ENCODE measurements around the gene WNT16. TPM values are rescaled to one million over a fixed set of nuclear protein-coding genes. Genes with fewer than 3 reads are reported as not detected.

The WNT16 gene, protein sequence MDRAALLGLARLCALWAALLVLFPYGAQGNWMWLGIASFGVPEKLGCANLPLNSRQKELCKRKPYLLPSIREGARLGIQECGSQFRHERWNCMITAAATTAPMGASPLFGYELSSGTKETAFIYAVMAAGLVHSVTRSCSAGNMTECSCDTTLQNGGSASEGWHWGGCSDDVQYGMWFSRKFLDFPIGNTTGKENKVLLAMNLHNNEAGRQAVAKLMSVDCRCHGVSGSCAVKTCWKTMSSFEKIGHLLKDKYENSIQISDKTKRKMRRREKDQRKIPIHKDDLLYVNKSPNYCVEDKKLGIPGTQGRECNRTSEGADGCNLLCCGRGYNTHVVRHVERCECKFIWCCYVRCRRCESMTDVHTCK
- total RNA-seq: not detected

DNA sequence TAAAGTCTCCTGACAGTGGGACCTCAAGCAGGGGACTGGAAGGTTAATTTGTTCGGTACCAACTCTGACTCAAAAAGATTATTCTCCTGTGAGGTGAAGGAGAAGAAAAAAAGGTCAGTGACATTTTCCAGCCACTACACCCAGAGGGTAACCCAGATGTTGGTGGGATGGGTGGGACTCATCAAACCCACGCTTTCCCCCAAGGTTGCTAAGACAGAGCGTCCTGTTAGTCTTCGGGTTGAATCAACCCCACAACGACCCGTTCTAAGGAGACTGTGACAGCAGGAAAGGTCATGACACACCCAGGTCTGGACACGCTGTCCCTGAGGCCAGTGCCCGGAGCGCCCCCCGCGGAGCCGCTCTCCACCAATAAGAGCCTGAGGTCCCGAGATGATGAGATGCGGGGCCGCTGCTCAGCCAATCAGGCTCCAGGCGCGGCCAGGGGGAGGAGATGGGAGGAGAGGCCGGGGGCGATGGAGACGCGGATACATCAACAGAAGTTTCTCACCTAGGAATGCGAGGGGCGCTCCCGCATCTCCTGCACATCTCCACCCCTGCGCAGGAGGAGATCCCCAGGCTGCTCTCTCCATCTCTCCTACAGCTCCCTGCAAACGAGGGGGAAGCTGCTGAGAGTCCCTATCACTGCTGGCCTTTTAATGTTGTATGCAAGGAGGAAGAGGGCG lies at the start of gene WNT16:
Gene WNT16, plus strand, starts transcription at position 493 of the 683 bp plus-strand sequence. CDS start 293 bp downstream, outside the sequence.
- TF ChIP-seq, protein P1, sequence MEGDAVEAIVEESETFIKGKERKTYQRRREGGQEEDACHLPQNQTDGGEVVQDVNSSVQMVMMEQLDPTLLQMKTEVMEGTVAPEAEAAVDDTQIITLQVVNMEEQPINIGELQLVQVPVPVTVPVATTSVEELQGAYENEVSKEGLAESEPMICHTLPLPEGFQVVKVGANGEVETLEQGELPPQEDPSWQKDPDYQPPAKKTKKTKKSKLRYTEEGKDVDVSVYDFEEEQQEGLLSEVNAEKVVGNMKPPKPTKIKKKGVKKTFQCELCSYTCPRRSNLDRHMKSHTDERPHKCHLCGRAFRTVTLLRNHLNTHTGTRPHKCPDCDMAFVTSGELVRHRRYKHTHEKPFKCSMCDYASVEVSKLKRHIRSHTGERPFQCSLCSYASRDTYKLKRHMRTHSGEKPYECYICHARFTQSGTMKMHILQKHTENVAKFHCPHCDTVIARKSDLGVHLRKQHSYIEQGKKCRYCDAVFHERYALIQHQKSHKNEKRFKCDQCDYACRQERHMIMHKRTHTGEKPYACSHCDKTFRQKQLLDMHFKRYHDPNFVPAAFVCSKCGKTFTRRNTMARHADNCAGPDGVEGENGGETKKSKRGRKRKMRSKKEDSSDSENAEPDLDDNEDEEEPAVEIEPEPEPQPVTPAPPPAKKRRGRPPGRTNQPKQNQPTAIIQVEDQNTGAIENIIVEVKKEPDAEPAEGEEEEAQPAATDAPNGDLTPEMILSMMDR (IDR thresholded peaks at IDR 0.05; ENCODE audit: low read depth): no peak

DNA sequence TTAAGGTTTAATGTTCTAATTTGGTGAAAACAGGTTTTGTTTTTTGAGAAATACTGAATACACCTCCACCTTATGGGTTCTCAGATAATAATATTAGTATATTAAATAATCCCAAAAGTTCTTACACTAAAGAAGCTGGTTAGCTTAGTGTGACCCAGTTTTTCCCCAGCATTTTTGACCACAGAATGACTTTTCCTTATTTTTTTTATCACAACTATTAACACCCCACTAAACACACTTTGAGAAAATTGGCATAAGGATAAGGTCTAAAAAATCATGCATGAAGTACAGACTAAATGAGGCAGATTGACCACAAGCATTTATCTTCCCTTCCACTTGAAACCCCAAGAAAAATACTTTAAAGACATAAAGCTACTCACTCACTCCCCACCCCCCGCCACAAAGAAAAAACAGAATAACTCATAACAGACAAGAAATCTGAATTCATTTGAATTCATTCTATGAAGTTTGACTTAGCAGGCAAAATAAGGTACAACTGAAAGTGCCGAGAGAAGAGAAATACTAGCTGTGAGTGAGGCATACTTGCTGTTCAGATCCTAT lies 49.7 kb upstream of the WNT16 start:
- TF ChIP-seq, protein P1 (IDR thresholded peaks at IDR 0.05; ENCODE audit: low read depth): no peak

DNA sequence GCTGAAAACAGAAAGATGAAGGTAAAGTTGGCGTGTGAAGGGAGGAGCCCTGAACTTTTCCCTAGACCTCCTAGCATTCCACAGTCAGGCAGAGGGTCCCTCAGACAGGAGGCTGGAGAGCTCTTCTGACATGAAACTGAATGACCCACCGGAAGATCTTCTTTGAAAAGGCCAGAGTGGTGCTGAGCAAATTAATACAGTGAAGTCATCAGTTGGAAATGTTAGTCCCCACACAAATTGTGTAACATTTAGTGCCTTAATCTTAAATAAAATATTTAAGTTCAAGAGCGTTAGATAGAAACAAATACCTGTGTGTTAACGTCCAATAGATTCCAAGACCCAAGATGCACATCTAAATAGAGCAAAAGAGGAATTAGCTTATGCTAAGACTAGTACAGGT lies 49.0 kb upstream of the WNT16 start:
- TF ChIP-seq, protein P1 (IDR thresholded peaks at IDR 0.05; ENCODE audit: low read depth): no peak

DNA sequence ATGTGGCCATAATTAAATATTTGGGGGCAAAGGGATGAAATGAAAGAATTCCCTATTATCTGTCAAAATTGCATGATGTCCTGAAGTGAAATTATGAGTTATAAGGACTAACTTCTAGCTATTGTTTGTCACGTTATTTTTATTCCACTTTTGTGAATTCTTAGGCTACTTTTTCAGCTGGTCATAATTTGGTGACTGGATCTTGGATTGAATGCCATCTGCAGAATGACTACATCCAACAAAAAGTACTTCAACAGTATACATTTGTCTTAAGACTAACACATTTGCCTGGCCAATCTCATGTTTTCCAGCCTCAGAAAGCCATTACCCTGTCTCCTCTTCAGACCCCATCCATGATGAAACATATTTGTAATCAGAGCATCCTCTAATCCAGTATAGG lies 48.1 kb upstream of the WNT16 start:
- TF ChIP-seq, protein P1 (IDR thresholded peaks at IDR 0.05; ENCODE audit: low read depth): no peak

DNA sequence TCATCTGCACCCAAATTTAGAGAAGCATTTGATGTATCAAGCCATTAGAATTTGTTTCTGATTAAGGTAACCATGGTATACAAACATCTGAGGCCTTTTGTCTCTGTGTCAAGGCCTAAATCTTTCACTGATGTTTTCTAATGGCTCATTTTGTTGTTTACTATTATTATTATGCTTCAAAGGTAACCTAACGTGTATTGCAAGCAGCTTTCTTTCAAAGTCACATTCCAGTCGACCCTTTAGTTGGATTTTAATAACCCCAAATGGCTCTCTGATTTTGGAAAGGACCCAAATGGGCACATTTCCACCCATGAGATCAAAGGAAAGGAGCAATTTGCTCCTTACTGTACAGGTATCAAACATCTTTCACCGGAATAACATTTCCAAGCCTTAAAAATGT lies 46.7 kb upstream of the WNT16 start:
- TF ChIP-seq, protein P1 (IDR thresholded peaks at IDR 0.05; ENCODE audit: low read depth): no peak

DNA sequence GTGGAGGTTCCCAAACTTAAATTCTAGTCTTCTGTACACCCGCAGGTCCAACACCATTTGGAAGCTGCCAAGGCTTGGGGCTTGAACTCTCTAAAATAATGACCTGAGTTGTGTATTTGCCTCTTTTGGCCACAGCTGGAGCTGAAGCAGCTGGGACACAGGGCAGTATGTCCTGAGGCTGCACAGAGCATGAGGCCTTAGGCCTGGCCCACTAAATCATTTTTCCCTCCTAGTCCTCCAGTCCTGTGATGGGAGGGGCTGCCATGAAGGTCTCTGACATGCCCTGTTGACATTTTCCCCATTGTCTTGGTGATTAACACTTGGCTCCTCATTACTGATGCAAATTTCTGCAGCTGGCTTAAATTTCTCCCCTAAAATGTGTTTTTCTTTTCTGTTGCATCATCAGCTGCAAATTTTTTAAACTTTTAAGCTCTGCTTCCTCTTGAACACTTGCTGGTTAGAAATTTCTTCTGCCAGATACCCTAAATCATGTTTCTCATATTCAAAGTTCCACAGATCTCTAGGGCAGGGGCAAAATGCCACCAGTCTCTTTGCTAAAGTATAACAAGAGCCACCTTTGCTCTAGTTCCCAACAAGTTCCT lies 43.6 kb upstream of the WNT16 start:
- TF ChIP-seq, protein P1 (IDR thresholded peaks at IDR 0.05; ENCODE audit: low read depth): no peak

DNA sequence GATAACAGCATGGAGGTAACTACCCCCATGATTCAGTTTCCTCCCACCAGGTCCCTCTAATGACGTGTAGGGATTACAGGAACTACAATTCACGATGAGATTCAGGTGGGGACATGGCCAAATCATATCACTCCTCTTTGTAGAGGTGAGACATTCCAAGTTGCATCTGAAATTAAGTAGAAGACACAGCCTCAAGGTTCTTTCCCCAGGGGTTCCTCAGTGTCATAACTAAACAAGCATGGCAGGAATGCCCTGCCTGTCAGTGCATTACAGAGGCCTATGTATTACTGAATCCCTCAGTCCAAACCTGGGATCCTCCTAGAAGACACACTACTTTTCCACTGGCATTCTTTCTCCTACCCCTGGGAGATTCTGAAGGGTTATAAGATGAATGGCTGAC lies 42.6 kb upstream of the WNT16 start:
- TF ChIP-seq, protein P1 (IDR thresholded peaks at IDR 0.05; ENCODE audit: low read depth): no peak

Measured in subcutaneous adipose tissue (tissue), 4 donors.